ENCODE data around the gene SLC7A6. TPM values are rescaled to one million over a fixed set of nuclear protein-coding genes. Genes with fewer than 3 reads are reported as not detected.
A peak's percentile ranks its signal among the peaks of the same experiment; 100 is the strongest.

SLC7A6 gene
- total and polyA plus RNA-seq, 2 of the 13 experiments (the other 11 are each of a cell fraction or from before 2014, with no cell fraction given) = 35.8 to 70.8 TPM

GRCh38 chr16:68235108-68235886 is 29.0 kb upstream of the SLC7A6 start (continued):
- 0 out of 2 replicates have a peak, but pooled peaks have one; percentile 26 for TF ChIP-seq ATF5 (CRISPR knock-in tag; IDR thresholded peaks at IDR 0.05; ENCODE audit: low read depth)
- TF ChIP-seq MAX (IDR thresholded peaks at IDR 0.05) = peak; percentile 72
- TF ChIP-seq ZNF788 (CRISPR knock-in tag; IDR thresholded peaks at IDR 0.05; ENCODE audit: borderline replicate concordance) = no peak; the same call in 1 of the 2 replicates

- WGBS (ENCODE audit: low lambda C conversion rate) = no CpG with 5 or more reads among the region's 36 CpGs
- Histone ChIP-seq H3K79me2 (ENCODE audit: insufficient read depth, low read length) (peaks cover 29% of the 10 kb centered on the region), H4K20me1 (ENCODE audit: insufficient read depth, low read length) (peaks cover 27% of the 10 kb centered on the region), H3K4me1 (ENCODE audit: insufficient read depth, low read length) (peaks cover 38% of the 10 kb centered on the region), H3K9me3 (ENCODE audit: low read length) (no peaks in the 10 kb centered on the region), H3K36me3 (replicated peaks in 1 of 2; ENCODE audit: control insufficient read depth in 1 of 2, insufficient read depth in 2 of 2, low read length in 2 of 2) (peaks cover 20 to 25% of the 10 kb centered on the region in 2 experiments), H2AFZ (ENCODE audit: low read length) (no peak within 1 kb of the TSS), H3K27ac (ENCODE audit: extremely low read length, insufficient read depth, low read length) (peak within 1 kb of the TSS; percentile 85), H3K9ac (ENCODE audit: insufficient read depth, low read depth, low read length) (peak within 1 kb of the TSS; percentile 85), H3K4me3 (replicated peaks in 1 of 3; ENCODE audit: insufficient read depth in 1 of 3, low read depth in 2 of 3, low read length in 3 of 3) (peak within 1 kb of the TSS; percentile 66 to 94 (median 93)), H3K4me2 (ENCODE audit: low read depth, low read length) (peak within 1 kb of the TSS; percentile 99), H3K27me3 (ENCODE audit: control insufficient read depth in 1 of 2, insufficient read depth in 2 of 2, low read length in 2 of 2) (no peaks in the 10 kb centered on the region; a peak in 1 of 5 replicates)
- ChIA-PET CTCF (ENCODE audit: low intra/inter-chr PET ratio, low total read pairs) (no interaction called here), POLR2A (interaction anchor here (1.0 to 5.6 kb wide), 14 partner anchors 9 to 270 kb away, joined by 3 to 100 read pairs (median 20); partner anchors contain the start of genes NFATC3, PLA2G15, PRMT7 and SLC7A6)
- FAIRE-seq (no peak), DNase-seq (ENCODE audit: low spot score) (no peak), ATAC-seq (no peak)
- BruUV-seq (replicated peaks) = no TSS peak
- intact Hi-C loops (cut with micrococcal nuclease; ENCODE audit: unreplicated experiment) = loop anchor here (2.0 kb wide), 1 partner anchor 29 kb away; the partner anchor contains the start of gene SLC7A6
- in situ Hi-C loops (cut with HindIII; ENCODE audit: extremely low pct_ligation_motif_present, low pct_unique_long_range_greater_than_20kb) = loop anchor here (10.0 kb wide), 1 partner anchor 151 kb away; the partner anchor contains the start of gene NFATC3
- TF ChIP-seq JUN (CRISPR knock-in tag; IDR thresholded peaks at IDR 0.05) = no peak
- TF ChIP-seq ZNF33A (CRISPR knock-in tag; IDR thresholded peaks at IDR 0.05; ENCODE audit: borderline replicate concordance) = no peak
- TF ChIP-seq ARID4A (CRISPR knock-in tag; IDR thresholded peaks at IDR 0.05; ENCODE audit: borderline replicate concordance) = 0 out of 2 replicates have a peak, but pooled peaks have one; percentile 55
- peak; percentile 2; the same call in 1 of the 2 replicates for TF ChIP-seq ZGPAT (CRISPR knock-in tag; IDR thresholded peaks at IDR 0.05)
- no peak for TF ChIP-seq SMYD3 (CRISPR knock-in tag; IDR thresholded peaks at IDR 0.05)
- peak; percentile 42; the same call in 1 of the 2 replicates for TF ChIP-seq PHF8 (CRISPR knock-in tag; IDR thresholded peaks at IDR 0.05)
- no peak for TF ChIP-seq CSRNP2 (CRISPR knock-in tag; conservative IDR thresholded peaks at IDR 0.05; ENCODE audit: low read depth)
- 0 out of 2 replicates have a peak, but pooled peaks have one; percentile 75 for TF ChIP-seq ZNF468 (CRISPR knock-in tag; IDR thresholded peaks at IDR 0.05)
- no peak for TF ChIP-seq ZNF567 (CRISPR knock-in tag; IDR thresholded peaks at IDR 0.05; ENCODE audit: borderline replicate concordance)
- no peak for TF ChIP-seq ZNF24 (IDR thresholded peaks at IDR 0.05)
Observed at GRCh38 chr16:68235887-68236136, 28.5 kb upstream of the SLC7A6 start, which contains the start of gene ESRP2. ESRP2 (minus strand) TSS chr16:68236127; CDS start chr16:68236045, 82 bp downstream.
